BE2C (cell line): ENCODE results near the gene HTRA3.

Experiments
- DNase-seq: peaks from one replicate; pipeline ENCODE4 v3.0.0-alpha.2; 2020
- H3K27me3 ChIP-seq: fragments of 250-450 bp; sonication (Bioruptor Pico); 2 replicates; pipeline ENCODE4 v1.5.1; 2020; ENCODE audit warnings: mild to moderate bottlenecking
- H3K36me3 ChIP-seq: fragments of 250-450 bp; sonication (Bioruptor Pico); 2 replicates; pipeline ENCODE4 v1.5.1; 2020; ENCODE audit warnings: mild to moderate bottlenecking
- H3K4me1 ChIP-seq: fragments of 250-450 bp; sonication (Bioruptor Pico); 2 replicates; pipeline ENCODE4 v1.5.1; 2020
- H3K4me3 ChIP-seq: 2 replicates; pipeline ENCODE4 v1.5.1; 2011; ENCODE audit warnings: low read depth, low read length
- H3K9me3 ChIP-seq: fragments of 250-450 bp; sonication (Bioruptor Pico); 2 replicates; pipeline ENCODE4 v1.5.1; 2020
- TF ChIP-seq, protein P1 (sequence below): IDR thresholded peaks from 2 replicates; pipeline ENCODE4 v1.5.1; 2012; ENCODE audit warnings: mild to moderate bottlenecking, low read depth, low read length

Gene HTRA3

DNA sequence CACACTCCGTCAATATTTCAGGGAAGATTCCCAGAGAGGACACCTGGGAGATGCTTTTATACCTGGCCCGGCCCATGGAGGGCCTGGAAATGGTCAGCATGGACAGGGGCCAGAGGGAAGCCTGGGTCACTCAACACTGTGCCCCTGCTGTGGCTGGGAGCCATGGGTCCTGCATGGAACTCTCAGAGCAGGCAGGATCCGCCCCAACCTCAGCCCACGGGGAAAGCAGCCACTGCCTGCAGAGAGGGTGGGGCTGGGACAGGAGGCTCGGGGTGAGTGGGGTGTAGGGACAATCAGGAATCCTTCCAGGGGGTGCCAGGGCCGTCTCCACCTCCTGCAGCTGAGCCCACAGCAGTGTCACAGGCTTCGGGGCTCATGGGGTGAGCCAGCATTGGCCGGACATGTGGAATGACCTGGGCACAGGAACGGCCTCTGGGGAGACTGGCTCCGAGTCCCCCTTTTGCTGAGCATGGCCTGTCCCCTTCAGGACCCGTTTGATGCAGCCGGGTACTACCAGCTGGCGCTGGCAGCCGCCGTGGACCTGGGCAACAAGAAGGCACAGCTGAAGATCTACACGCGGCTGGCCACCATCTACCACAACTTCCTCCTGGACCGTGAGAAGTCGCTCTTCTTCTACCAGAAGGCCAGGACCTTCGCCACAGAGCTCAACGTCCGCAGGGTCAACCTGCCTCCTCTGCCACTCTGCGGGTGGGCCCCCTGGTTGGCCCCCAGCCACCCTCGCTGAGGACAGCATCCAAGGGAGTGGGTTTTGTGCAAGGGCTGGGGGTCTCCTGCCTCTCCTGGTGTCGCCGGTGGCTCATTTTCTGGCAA is 29.1 kb upstream of the HTRA3 start:
- H3K27me3 ChIP-seq, result no peaks in the 10 kb centered on the region
- H3K4me1 ChIP-seq, result peaks cover 15% of the 10 kb centered on the region
- DNase-seq, result no peak
- peaks cover 7% of the 10 kb centered on the region; the same call in 1 of the 2 replicates for H3K36me3 ChIP-seq
- TF ChIP-seq, protein P1, sequence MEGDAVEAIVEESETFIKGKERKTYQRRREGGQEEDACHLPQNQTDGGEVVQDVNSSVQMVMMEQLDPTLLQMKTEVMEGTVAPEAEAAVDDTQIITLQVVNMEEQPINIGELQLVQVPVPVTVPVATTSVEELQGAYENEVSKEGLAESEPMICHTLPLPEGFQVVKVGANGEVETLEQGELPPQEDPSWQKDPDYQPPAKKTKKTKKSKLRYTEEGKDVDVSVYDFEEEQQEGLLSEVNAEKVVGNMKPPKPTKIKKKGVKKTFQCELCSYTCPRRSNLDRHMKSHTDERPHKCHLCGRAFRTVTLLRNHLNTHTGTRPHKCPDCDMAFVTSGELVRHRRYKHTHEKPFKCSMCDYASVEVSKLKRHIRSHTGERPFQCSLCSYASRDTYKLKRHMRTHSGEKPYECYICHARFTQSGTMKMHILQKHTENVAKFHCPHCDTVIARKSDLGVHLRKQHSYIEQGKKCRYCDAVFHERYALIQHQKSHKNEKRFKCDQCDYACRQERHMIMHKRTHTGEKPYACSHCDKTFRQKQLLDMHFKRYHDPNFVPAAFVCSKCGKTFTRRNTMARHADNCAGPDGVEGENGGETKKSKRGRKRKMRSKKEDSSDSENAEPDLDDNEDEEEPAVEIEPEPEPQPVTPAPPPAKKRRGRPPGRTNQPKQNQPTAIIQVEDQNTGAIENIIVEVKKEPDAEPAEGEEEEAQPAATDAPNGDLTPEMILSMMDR, result no peak
- no peak overlapping the region for H3K4me3 ChIP-seq
- no peaks in the 10 kb centered on the region for H3K9me3 ChIP-seq

DNA sequence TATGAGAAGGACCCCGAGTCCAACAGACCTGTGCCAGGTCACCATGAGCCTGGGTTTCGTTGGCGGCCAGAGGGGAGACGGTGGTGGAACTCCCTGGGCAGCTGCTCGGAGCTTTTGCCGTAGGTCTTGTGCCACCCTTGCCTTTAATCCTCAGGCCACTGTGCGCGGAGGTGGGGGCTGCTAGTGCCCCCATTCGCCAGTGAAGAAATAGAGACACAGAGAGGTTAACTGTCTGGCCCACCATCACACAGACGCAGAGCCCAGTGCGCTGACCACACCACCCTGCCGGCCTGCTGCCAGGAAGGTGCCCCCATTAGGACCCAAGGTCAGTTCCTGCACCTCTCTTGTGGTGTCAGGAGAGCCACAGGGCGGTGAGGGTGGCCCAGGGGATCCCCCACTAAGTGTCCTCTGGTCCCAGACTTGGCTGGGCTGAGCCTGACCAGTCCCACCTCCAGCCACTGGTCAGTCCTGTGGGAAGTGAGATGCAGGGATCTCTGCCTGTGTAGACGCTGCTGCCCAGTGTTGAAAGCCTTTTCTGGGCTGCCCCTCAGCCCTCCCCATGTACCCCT is 28.3 kb upstream of the HTRA3 start:
- TF ChIP-seq, protein P1, result no peak
- Histone ChIP-seq H3K9me3 (no peaks in the 10 kb centered on the region), H3K4me3 (no peak overlapping the region), H3K27me3 (no peaks in the 10 kb centered on the region), H3K36me3 (peaks cover 7% of the 10 kb centered on the region; the same call in 1 of the 2 replicates), H3K4me1 (peaks cover 15% of the 10 kb centered on the region)
- DNase-seq, result no peak

DNA sequence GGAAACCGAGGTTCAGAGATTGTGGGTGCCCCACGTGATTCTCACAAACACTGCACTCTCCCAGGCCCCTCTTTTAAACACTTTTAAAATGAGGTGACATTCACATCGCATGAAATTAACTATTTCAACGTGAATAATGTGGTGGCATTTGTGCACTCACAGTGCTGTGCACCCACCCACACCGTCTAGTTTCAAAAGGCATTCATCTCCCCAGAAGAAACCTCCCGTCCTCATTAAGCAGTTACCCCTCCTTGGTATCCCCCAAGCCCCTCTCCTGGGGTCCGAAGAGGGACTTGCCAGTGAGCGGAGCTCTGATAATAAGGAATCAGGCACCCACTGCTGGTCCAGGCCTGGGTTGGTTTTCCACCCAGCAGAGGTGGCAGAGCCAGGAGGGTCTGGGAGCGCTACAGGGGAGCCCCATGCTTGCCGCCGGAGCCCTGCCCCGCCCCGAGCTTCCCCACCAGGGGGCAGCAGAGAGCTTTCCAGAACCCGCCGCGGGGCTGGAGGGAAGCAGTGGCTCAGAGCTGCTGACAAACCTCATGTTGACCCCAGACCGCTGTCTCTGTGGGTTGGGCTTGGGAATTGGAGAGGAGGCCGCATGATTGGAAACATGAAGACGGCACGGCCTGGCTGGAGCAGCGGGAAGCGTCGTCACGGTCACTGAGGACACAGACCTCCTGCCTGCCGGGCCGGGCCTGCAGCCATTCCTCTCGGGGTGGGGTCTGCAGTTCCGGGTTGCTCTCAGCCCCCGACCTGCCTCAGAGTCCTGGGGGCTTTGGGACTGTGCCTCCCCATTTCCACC is 27.5 kb upstream of the HTRA3 start:
- Histone ChIP-seq H3K36me3 (peaks cover 7% of the 10 kb centered on the region; the same call in 1 of the 2 replicates), H3K9me3 (no peaks in the 10 kb centered on the region), H3K27me3 (no peaks in the 10 kb centered on the region), H3K4me1 (peaks cover 19% of the 10 kb centered on the region), H3K4me3 (no peak overlapping the region)
- DNase-seq, result peak; percentile 94
- TF ChIP-seq, protein P1, result peak; percentile 91

DNA sequence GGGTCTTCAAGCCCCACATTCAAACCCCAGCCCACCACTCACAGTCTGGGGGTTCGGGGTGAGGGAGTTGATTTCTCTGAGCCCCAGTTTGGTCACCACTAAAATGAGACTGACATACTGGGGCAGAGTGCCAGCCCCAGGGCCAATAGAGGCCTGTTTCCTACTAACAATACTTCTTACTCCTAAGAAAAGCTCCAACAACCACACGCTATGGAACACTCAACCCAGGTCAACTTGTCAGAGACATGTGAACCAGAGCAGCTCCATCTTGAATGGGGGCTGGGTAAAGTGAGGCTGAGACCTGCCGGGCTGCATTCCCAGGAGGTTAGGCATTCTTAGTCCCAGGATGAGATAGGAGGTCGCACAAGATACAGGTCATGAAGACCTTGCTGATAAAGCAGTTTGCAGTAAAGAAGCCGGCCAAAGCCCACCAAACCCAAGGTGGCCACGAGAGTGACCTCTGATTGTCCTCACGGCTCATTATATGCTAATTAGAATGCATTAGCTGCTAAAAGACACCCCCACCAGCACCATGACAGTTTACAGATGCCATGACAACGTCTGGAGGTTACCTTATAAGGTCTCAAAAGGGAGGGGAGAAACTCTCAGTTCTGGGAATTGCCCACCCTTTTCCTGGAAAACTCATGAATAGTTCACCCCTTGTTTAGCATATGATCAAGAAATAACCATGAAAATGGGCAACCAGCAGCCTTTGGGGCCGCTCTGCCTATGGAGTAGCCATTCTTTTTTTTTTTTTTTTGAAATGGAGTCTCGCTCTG is 26.6 kb upstream of the HTRA3 start:
- no peak for DNase-seq
- H3K9me3 ChIP-seq, result no peaks in the 10 kb centered on the region
- H3K36me3 ChIP-seq, result peaks cover 7% of the 10 kb centered on the region; the same call in 1 of the 2 replicates
- no peak overlapping the region for H3K4me3 ChIP-seq
- TF ChIP-seq, protein P1, result no peak
- peaks cover 25% of the 10 kb centered on the region for H3K4me1 ChIP-seq
- H3K27me3 ChIP-seq, result no peaks in the 10 kb centered on the region

DNA sequence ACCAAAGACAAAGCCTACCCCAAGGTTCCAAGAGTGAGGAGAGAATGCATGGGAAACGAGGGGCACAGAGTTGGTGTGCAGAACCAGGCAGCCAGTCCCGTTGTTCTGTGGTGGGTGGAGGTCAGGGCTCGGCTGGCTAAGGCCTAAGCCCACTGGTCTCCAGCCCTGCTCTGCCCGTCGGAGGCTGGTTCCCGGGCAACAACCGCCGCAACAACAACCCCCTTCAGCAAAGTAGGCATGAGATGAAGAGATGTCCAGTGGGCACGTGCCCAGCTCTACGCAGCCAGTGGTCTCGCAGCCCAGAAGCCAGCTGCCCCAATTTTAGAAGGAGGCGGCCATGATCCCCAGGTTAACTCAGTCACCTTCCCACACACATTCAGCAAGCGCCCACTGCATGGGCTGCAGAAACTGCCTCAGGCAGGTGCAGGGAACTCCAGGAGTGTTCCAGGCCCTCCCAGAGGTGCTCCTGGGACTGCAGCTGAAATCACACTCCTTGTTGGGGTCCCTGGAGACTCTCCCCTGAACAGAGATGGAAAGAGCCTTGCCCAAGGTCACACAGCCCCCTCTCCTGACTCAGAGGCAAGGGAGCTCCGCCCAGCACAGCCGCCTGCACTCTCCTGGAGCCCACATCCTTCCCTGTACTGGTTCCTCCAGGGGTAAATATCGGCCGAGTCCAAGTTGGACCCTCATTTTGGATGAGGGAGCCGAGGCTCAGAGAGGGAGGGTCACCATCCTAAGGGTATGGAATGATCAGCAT is 25.4 kb upstream of the HTRA3 start:
- DNase-seq, result no peak
- H3K9me3 ChIP-seq, result no peaks in the 10 kb centered on the region
- H3K27me3 ChIP-seq, result no peaks in the 10 kb centered on the region
- TF ChIP-seq, protein P1, result no peak
- peaks cover 2% of the 10 kb centered on the region; the same call in 1 of the 2 replicates for H3K36me3 ChIP-seq
- peaks cover 16% of the 10 kb centered on the region for H3K4me1 ChIP-seq
- H3K4me3 ChIP-seq, result no peak overlapping the region
